ENCODE measurements around the gene RBM19. TPM values are rescaled to one million over a fixed set of nuclear protein-coding genes. Genes with fewer than 3 reads are reported as not detected.

RBM19 gene
- total and polyA plus RNA-seq, 2 donors (not counting 3 experiments of a cell fraction or from before 2014, with no cell fraction given) = 13.2 to 34.4 TPM

DNA sequence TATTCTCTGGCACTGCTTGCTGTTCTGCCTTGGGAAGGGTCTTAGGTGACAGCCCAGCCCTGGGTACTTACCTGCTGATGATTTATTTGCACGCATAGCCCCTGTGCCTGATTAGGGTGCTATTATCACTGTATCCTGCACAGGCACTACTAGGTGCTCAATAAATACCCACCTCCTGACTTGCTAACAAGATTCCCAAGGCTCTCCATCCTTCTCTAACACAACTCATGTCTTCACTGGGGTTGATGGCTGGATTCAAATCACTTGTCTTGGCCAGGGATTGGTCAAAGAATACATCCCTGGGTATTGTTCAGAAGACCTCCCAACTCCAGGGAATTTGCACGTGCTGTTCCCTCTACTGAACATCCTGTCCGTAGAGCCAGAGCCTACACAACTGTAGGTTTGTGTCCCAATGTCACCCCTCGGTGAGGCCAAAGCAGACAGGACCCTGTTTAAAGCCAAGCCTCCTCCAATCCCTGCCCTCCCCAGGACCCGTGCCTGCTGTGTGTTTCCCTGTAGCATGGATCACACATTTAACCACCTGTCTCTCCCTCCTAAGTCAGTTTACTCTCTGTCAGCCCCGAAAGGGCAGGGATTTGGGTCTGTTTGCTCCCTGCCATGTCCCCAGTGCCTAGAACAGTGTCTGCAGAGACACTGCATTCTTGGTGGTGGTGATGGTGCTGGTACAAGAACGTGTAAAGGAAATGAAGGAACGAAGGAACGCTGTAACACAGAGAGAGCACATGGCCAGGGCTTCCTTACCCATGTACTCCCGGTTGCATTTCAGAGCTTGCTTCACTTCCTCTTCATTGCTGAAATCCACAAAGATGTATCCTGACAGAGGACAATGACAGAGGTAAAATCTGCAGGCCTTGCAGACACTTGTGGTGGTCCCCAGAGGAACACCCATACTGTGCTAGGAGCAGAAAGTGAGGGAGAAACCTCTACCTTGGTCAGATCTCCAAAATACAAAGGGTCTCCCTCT, 16.5 kb downstream of the RBM19 start:
- Histone ChIP-seq H3K36me3 (ENCODE audit: control insufficient read depth in 2 of 2, extremely low read depth in 1 of 2, insufficient read depth in 2 of 2, low read length in 2 of 2) (peaks cover 11 to 42% of the 10 kb centered on the region in 2 experiments), H3K9ac (replicated peaks; ENCODE audit: extremely low read depth, insufficient read depth, low read length) (no peak overlapping the region), H3K79me2 (ENCODE audit: control insufficient read depth, insufficient read depth, low read length) (no peaks in the 10 kb centered on the region), H3K4me2 (ENCODE audit: insufficient read depth, low read length) (no peak overlapping the region), H3K4me1 (ENCODE audit: control insufficient read depth, extremely low read depth, insufficient read depth, low read length) (no peaks in the 10 kb centered on the region), H3K9me3 (replicated peaks; ENCODE audit: control insufficient read depth, insufficient read depth, low read length) (no peaks in the 10 kb centered on the region), H3K9me1 (replicated peaks; ENCODE audit: control insufficient read depth, extremely low read depth, insufficient read depth, low read length) (no peaks in the 10 kb centered on the region), H3K27ac (ENCODE audit: insufficient read depth, low read depth, low read length) (no peak overlapping the region), H3K27me3 (ENCODE audit: control insufficient read depth in 2 of 2, insufficient read depth in 2 of 2, low read length in 2 of 2) (no peaks in the 10 kb centered on the region), H3K4me3 (replicated peaks in 1 of 3; ENCODE audit: insufficient read depth in 1 of 3, low read depth in 1 of 3, low read length in 3 of 3) (no peak overlapping the region), H2AFZ (ENCODE audit: low read depth, low read length) (no peak overlapping the region), H4K20me1 (replicated peaks; ENCODE audit: control insufficient read depth, extremely low read depth, insufficient read depth, low read length) (no peaks in the 10 kb centered on the region)
- BruUV-seq (replicated peaks) = no TSS peak
- POLR2A ChIA-PET = no interaction called here
- TF ChIP-seq POLR2A (IDR thresholded peaks at IDR 0.05; ENCODE audit: low read depth, low read length) (no peak), GATA2 (IDR thresholded peaks at IDR 0.05; ENCODE audit: insufficient read depth, insufficient read length, low read depth, low read length) (no peak), EZH2 (IDR thresholded peaks at IDR 0.05; ENCODE audit: borderline replicate concordance, low read depth, low read length, severe bottlenecking) (no peak), JUN (IDR thresholded peaks at IDR 0.05; ENCODE audit: borderline replicate concordance, insufficient read depth, insufficient read length, low read depth) (no peak), MYC (IDR thresholded peaks at IDR 0.05; ENCODE audit: low read depth, low read length) (no peak), FOS (IDR thresholded peaks at IDR 0.05; ENCODE audit: borderline replicate concordance, insufficient read depth, low read length) (no peak), POLR2AphosphoS5 (IDR thresholded peaks at IDR 0.05; ENCODE audit: insufficient read depth, low read depth, low read length) (no peak)
- TF ChIP-seq, protein P1, sequence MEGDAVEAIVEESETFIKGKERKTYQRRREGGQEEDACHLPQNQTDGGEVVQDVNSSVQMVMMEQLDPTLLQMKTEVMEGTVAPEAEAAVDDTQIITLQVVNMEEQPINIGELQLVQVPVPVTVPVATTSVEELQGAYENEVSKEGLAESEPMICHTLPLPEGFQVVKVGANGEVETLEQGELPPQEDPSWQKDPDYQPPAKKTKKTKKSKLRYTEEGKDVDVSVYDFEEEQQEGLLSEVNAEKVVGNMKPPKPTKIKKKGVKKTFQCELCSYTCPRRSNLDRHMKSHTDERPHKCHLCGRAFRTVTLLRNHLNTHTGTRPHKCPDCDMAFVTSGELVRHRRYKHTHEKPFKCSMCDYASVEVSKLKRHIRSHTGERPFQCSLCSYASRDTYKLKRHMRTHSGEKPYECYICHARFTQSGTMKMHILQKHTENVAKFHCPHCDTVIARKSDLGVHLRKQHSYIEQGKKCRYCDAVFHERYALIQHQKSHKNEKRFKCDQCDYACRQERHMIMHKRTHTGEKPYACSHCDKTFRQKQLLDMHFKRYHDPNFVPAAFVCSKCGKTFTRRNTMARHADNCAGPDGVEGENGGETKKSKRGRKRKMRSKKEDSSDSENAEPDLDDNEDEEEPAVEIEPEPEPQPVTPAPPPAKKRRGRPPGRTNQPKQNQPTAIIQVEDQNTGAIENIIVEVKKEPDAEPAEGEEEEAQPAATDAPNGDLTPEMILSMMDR (IDR thresholded peaks at IDR 0.05; ENCODE audit: extremely low read depth in 1 of 2, insufficient read depth in 1 of 2, low read depth in 1 of 2, low read length in 2 of 2) = no peak
- TF ChIP-seq, protein P2, sequence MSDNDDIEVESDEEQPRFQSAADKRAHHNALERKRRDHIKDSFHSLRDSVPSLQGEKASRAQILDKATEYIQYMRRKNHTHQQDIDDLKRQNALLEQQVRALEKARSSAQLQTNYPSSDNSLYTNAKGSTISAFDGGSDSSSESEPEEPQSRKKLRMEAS (IDR thresholded peaks at IDR 0.05; ENCODE audit: insufficient read depth, insufficient read length) = no peak
- no peak for DNase-seq (ENCODE audit: low read depth, low spot score)
- intact Hi-C loops (cut with micrococcal nuclease) (no loop called here), dilution Hi-C loops (cut with MboI; ENCODE audit: extremely low pct_ligation_motif_present, low sequenced_read_pairs) (no loop called here)
- CTCF ChIA-PET = no interaction called here
- FAIRE-seq = no peak

All from endothelial cell of umbilical vein (primary cell).